ENCODE results near the gene USP6.
A peak's percentile ranks its signal among the peaks of the same experiment; 100 is the strongest.
"Not testable (repeated sequence)": the region's sequence is repeated elsewhere in the genome, so short reads cannot be mapped to it uniquely, and the experiment has no call there.

USP6 gene

GRCh38 chr17:5191541-5192417, 75.9 kb downstream of the USP6 start, which contains the start of gene ZNF594:
Gene ZNF594 (minus strand): TSS chr17:5191868. CDS start chr17:5184256, 7,612 bp downstream.
- peak; percentile 53 to 97 (median 92) for DNase-seq

DNA sequence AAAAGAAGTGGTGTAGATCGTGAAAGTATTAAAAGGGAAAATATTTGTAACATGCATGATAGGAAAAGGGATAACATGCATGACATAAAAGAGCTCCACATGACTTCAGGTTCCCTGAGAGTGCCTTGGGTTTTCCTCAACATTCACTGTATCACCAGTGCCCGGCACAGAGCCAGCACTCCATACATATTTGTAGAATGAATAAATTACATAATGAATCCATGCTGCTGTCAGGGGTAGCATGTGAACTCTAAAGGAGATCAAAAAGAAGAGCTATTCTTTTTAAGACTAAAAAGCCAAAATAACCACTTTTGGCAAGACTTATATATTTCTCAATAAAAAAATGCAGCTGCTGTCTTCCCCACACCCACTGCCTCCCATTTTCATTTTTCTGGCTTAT, 78.5 kb downstream of the USP6 start:
- DNase-seq = no peak

GRCh38 chr17:5198472-5198871, 82.6 kb downstream of the USP6 start:
- no peak for DNase-seq

- no peak for DNase-seq
These were observed 84.5 kb downstream of the USP6 start for GRCh38 chr17:5200360-5200759.

- no peak for DNase-seq
These were observed 85.2 kb downstream of the USP6 start for GRCh38 chr17:5201011-5201410.

DNA sequence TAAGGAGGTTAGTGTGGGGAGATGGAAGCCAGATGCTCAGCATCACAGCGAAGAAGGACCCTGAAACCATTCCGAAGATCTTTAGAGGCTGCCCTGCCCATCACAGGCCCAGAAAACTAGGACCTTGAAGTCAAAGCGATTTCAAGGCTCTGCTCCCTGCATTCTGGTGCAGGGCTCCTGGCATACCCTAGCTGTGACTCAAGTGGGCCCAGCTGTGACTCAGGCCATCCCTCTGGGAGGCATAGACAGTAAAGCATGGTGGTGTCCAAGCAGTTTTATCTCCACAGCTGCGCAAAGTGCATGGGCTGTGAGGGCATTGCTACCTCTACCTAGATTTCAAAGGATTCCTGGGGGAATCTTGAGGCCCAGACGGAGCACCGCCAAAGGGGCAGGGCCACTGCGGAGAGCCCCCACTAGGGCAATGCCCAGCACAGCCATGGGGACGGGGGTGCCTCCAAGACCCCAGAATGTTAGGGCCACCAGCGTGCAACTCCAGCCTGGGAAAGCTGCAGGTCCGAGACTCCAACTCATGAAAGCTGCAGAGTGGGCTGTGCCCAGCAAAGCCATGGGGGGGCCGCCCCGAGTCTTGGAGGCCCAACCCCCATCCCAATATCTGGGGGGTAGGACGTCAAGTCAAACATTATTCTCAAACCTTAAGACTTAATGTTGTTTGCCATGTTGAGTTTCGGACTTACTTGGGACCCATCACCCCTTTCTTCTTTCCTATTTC, 87.5 kb downstream of the USP6 start:
- DNase-seq = no peak

DNA sequence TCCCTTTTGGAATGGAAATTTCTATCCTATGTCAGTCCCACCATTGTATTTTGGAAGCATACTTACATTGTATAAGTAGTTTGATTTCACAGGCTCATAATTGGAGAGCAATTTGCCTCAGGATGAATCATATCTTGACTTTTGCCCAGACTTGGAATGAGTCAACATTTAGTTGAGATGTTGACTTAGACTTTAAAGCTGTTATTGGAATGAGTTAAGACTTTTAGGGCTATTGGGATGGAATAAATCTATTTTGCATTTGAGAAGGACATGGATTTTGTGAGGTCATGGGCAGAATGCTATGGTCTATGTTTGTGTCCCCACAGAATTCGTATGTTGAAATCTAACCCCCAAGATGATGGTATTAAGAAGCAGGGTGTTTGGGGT, 88.1 kb downstream of the USP6 start:
- no peak for DNase-seq

GRCh38 chr17:5209396-5209795, 93.6 kb downstream of the USP6 start:
- no peak for DNase-seq

- DNase-seq = no peak
These were observed 94.3 kb downstream of the USP6 start for GRCh38 chr17:5210091-5210490.

GRCh38 chr17:5210614-5211252, 94.9 kb downstream of the USP6 start:
- no peak for DNase-seq

DNA sequence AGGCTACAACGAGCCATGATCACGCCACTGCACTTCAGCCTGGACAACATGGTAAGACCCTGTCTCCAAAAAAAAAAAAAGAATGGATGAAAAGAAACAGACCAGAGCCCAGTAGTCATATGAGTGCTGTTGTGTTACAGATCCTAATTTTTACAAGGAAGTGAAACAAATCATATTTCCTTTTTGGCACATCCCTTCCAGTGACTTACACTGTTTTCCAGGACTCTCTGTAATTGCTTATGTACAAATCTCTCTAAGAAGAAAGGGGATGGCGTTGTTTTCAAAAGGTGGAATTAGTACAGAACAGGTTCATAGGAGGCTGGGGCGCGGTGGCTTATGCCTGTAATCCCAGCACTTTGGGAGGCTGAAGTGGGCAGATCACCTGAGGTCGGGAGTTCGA, 95.6 kb downstream of the USP6 start:
- no peak for DNase-seq

DNA sequence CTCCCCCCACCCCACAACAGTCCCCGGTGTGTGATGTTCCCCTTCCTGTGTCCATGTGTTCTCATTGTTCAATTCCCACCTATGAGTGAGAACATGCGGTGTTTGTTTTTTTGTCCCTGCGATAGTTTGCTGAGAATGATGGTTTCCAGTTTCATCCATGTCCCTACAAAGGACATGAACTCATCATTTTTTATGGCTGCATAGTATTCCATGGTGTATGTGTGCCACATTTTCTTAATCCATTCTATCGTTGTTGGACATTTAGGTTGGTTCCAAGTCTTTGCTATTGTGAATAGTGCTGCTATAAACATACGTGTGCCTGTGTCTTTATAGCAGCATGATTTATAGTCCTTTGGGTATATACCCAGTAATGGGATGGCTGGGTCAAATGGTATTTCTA, 101.7 kb downstream of the USP6 start:
- not testable (repeated sequence) for DNase-seq

DNA sequence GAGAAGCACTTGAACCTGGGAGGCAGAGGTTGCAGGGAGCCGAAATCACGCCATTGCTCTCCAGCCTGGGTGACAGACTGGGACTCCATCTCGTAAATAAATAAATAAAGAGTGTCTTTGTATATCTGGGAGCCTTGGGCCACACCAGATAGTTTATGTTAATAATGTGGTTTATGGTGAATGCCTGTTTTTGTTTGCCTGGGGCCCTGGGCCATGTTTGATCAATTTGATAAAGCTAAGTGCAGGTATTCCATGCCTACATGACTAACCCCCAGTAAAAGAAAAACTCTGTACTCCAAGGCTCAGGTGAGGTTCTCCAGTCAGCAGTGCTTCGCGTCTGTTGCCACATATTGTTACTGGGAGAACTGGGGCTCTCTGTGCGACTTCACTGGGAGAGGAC, 103.7 kb downstream of the USP6 start:
- DNase-seq = no peak

DNA sequence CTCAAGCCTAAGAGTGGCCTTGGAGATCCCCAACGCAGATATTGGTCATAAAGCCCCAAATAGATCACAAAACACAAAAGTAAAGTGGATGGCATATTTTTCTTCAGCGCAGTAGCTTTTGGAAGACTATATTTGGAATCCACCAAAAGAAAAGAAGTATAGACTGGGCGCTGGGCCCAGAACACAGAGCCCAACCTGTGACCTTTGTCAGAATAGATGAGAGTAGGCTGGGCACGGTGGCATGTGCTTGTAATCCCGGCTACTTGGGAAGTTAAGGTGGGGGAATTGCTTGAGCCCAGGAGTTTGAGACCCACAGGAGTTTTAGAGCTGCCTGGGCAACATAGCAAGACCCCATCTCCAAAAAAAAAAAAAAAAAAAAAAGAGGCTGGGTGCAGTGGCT, 104.2 kb downstream of the USP6 start:
- DNase-seq = no peak

- DNase-seq = not testable (repeated sequence)
These were observed 106.1 kb downstream of the USP6 start for GRCh38 chr17:5221912-5222311.

Measured in hypothalamus (tissue), 51 donors.